ENCODE data around the gene ARHGEF17. TPM values are rescaled to one million over a fixed set of nuclear protein-coding genes. Genes with fewer than 3 reads are reported as not detected.
"Not testable (repeated sequence)": the region's sequence is repeated elsewhere in the genome, so short reads cannot be mapped to it uniquely, and the experiment has no call there.

Gene ARHGEF17
- 8.2 and 8.8 TPM in 2 replicates for total RNA-seq (2014; rRNA removed; shearing (Covaris generic))
- 7.9 and 9.0 TPM in 2 replicates for polyA plus RNA-seq (2015; cell fraction: cytosol; rRNA removed)
- 79.3 and 89.1 TPM in 2 replicates for polyA plus RNA-seq (2015; cell fraction: nucleus; rRNA removed)

GRCh38 chr11:73308003-73308960 is at the start of gene ARHGEF17:
Gene ARHGEF17 (plus strand): TSS chr11:73308276. CDS start chr11:73308639, 363 bp downstream.
- no peak for DNase-seq (ENCODE audit: low read depth)

- DNase-seq (ENCODE audit: low read depth) = no peak
Observed at GRCh38 chr11:73259406-73260126, 48.5 kb upstream of the ARHGEF17 start.

- DNase-seq (ENCODE audit: low read depth) = no peak
Observed at GRCh38 chr11:73260127-73260457, 48.0 kb upstream of the ARHGEF17 start.

GRCh38 chr11:73262851-73263495 is 45.1 kb upstream of the ARHGEF17 start:
- peak; percentile 48 for DNase-seq (ENCODE audit: low read depth)

- DNase-seq (ENCODE audit: low read depth) = no peak
Observed at GRCh38 chr11:73263640-73264039, 44.4 kb upstream of the ARHGEF17 start.

- DNase-seq (ENCODE audit: low read depth) = no peak
Observed at GRCh38 chr11:73265278-73265810, 42.7 kb upstream of the ARHGEF17 start.

GRCh38 chr11:73265853-73266645 is 42.0 kb upstream of the ARHGEF17 start:
- DNase-seq (ENCODE audit: low read depth) = no peak

GRCh38 chr11:73266646-73267020 is 41.4 kb upstream of the ARHGEF17 start:
- no peak for DNase-seq (ENCODE audit: low read depth)

- no peak for DNase-seq (ENCODE audit: low read depth)
Observed at GRCh38 chr11:73267122-73267846, 40.8 kb upstream of the ARHGEF17 start.

GRCh38 chr11:73267906-73268540 is 40.1 kb upstream of the ARHGEF17 start:
- DNase-seq (ENCODE audit: low read depth) = no peak

- DNase-seq (ENCODE audit: low read depth) = no peak
Observed at GRCh38 chr11:73268671-73269271, 39.3 kb upstream of the ARHGEF17 start.

GRCh38 chr11:73269459-73270015 is 38.5 kb upstream of the ARHGEF17 start:
- DNase-seq (ENCODE audit: low read depth) = no peak

GRCh38 chr11:73270016-73270854 is 37.8 kb upstream of the ARHGEF17 start:
- DNase-seq (ENCODE audit: low read depth) = no peak

GRCh38 chr11:73270855-73271477 is 37.1 kb upstream of the ARHGEF17 start:
- no peak for DNase-seq (ENCODE audit: low read depth)

GRCh38 chr11:73271478-73271865 is 36.6 kb upstream of the ARHGEF17 start:
- not testable (repeated sequence) for DNase-seq (ENCODE audit: low read depth)

GRCh38 chr11:73271936-73272679 is 36.0 kb upstream of the ARHGEF17 start, which contains the start of gene P2RY6:
Gene P2RY6 (plus strand): TSS chr11:73272338. CDS start chr11:73296519, 24,181 bp downstream.
- peak; percentile 78 for DNase-seq (ENCODE audit: low read depth)

All from HT1080 (cell line).